Islet of Langerhans (tissue), 1 donor: Measurements from ENCODE around the gene CCL21.

Experiments
- FAIRE-seq: peaks from one replicate; lab custom pipeline; 2011; peaks lifted over from hg19 to GRCh38; lab: Jason Lieb, UNC

The CCL21 gene

GRCh38 chr9:34669809-34670562 is 40.0 kb downstream of the CCL21 start:
- FAIRE-seq: no peak

- FAIRE-seq: peak; percentile 66
Observed at GRCh38 chr9:34665381-34666250, 44.3 kb downstream of the CCL21 start.

GRCh38 chr9:34665067-34665380 is 44.9 kb downstream of the CCL21 start:
- no peak for FAIRE-seq

- no peak for FAIRE-seq
Observed at GRCh38 chr9:34664281-34665066, 45.5 kb downstream of the CCL21 start.

- no peak for FAIRE-seq
Observed at GRCh38 chr9:34663303-34663605, 46.7 kb downstream of the CCL21 start.

- FAIRE-seq: no peak
Observed at GRCh38 chr9:34662526-34663302, 47.2 kb downstream of the CCL21 start, which contains the start of gene CCL27. CCL27 (minus strand) TSS chr9:34662657; CDS start chr9:34662633, 24 bp downstream.

- FAIRE-seq: no peak
Observed at GRCh38 chr9:34659592-34660253, 50.2 kb downstream of the CCL21 start.
